H1 (cell line): ENCODE measurements around the gene TRAF5. TPM values are rescaled to one million over a fixed set of nuclear protein-coding genes. Genes with fewer than 3 reads are reported as not detected.
A peak's percentile ranks its signal among the peaks of the same experiment; 100 is the strongest.

Experiments
- CTCF ChIA-PET: fragments of 300-600 bp; sonication (Branson Sonifier 250); formaldehyde crosslinking; loops from one replicate; lab custom pipeline; 2021; ENCODE audit not compliant: partially characterized antibody; lab: Charles Lee
- POLR2A ChIA-PET: fragments of 300-600 bp; sonication (Branson Sonifier 250); formaldehyde crosslinking; loops from one replicate; lab custom pipeline; 2021; ENCODE audit warnings: inconsistent platforms; ENCODE audit not compliant: partially characterized antibody; lab: Charles Lee
- DNase-seq, 2 experiments: peaks; one replicate each; pipeline versions ENCODE4 v3.0.0 to v3.0.0-alpha.2; 2010 to 2022; ENCODE audit warnings: low spot score in 2 of 2, low read depth in 1 of 2, mixed read lengths in 1 of 2
- FAIRE-seq: peaks from 2 replicates; lab custom pipeline; 2011; peaks lifted over from hg19 to GRCh38; lab: Jason Lieb, UNC
- H2AFZ ChIP-seq: 2 replicates; pipeline ENCODE4 v1.8.1; 2012; ENCODE audit warnings: low read length, inconsistent platforms
- H2AK5ac ChIP-seq: 2 replicates; pipeline ENCODE4 v1.6.1; 2013; ENCODE audit warnings: low read depth, low read length
- H2BK120ac ChIP-seq: replicated peaks from 2 replicates; pipeline ENCODE3; 2013; ENCODE audit warnings: low read depth, low read length, inconsistent platforms
- H2BK12ac ChIP-seq: 2 replicates; pipeline ENCODE4 v1.6.1; 2013; ENCODE audit warnings: low read depth, low read length
- H2BK15ac ChIP-seq: 2 replicates; pipeline ENCODE4 v1.6.1; 2013; ENCODE audit warnings: low read length
- H2BK20ac ChIP-seq: 2 replicates; pipeline ENCODE4 v1.6.1; 2013; ENCODE audit warnings: low read length
- H2BK5ac ChIP-seq: 2 replicates; pipeline ENCODE4 v1.6.1; 2013; ENCODE audit warnings: low read depth, low read length
- H3K14ac ChIP-seq: 2 replicates; pipeline ENCODE4 v1.6.1; 2013; ENCODE audit warnings: inconsistent platforms; ENCODE audit not compliant: insufficient read length
- H3K18ac ChIP-seq: 2 replicates; pipeline ENCODE4 v1.6.1; 2013; ENCODE audit warnings: low read length; ENCODE audit errors: extremely low read depth
- H3K23ac ChIP-seq: 2 replicates; pipeline ENCODE4 v1.6.1; 2013; ENCODE audit warnings: inconsistent platforms; ENCODE audit not compliant: insufficient read length
- H3K23me2 ChIP-seq: 2 replicates; pipeline ENCODE4 v1.6.1; 2013; ENCODE audit warnings: low read depth, low read length
- H3K27ac ChIP-seq: 2 replicates; pipeline ENCODE4 v1.6.1; 2011; ENCODE audit warnings: low read depth, low read length, inconsistent platforms
- H3K27me3 ChIP-seq, 4 experiments: replicated peaks in 1 of 4; 1 replicate in 1 of 4; 2 replicates in 3 of 4; pipeline versions ENCODE4 v1.6.1 to v1.8.1; 2011 to 2013; ENCODE audit warnings: low read length in 3 of 4, mild to moderate bottlenecking in 3 of 4, inconsistent platforms in 2 of 4, mixed read lengths in 2 of 4, moderate library complexity in 1 of 4; ENCODE audit not compliant: control insufficient read depth in 3 of 4, insufficient read depth in 3 of 4; ENCODE audit errors: extremely low read depth in 1 of 4
- H3K36me3 ChIP-seq, 4 experiments: 2 replicates each; pipeline versions ENCODE4 v1.6.1 to v1.8.1; 2011 to 2013; ENCODE audit warnings: mild to moderate bottlenecking in 4 of 4, low read length in 3 of 4, moderate library complexity in 2 of 4, control low read depth in 1 of 4, inconsistent platforms in 1 of 4; ENCODE audit not compliant: insufficient read depth in 4 of 4, control insufficient read depth in 2 of 4
- H3K4ac ChIP-seq: replicated peaks from 2 replicates; pipeline ENCODE3; 2013; ENCODE audit warnings: low read length, low read depth, mixed read lengths, inconsistent platforms; ENCODE audit not compliant: insufficient read length
- H3K4me1 ChIP-seq, 4 experiments: replicated peaks in 1 of 4; 1 replicate in 1 of 4; 2 replicates in 3 of 4; pipeline versions ENCODE4 v1.6.1 to v1.8.1; 2011 to 2013; ENCODE audit warnings: low read length in 3 of 4, inconsistent platforms in 2 of 4, mixed read lengths in 1 of 4; ENCODE audit not compliant: insufficient read depth in 4 of 4, control insufficient read depth in 3 of 4
- H3K4me2 ChIP-seq, 2 experiments: 2 replicates each; pipeline versions ENCODE4 v1.6.1 to v1.8.1; 2011 to 2013; ENCODE audit warnings: low read depth in 2 of 2, low read length in 2 of 2, control low read depth in 1 of 2, inconsistent platforms in 1 of 2, mild to moderate bottlenecking in 1 of 2; ENCODE audit not compliant: insufficient read depth in 1 of 2
- H3K4me3 ChIP-seq, 4 experiments: fragments of 200-600, 300-600 bp in 1 of 4; sonication (generic), shearing (Covaris generic), sonication (Bioruptor Twin) in 1 of 4; 2 replicates each; pipeline versions ENCODE4 v1.5.1 to v1.8.1; 2011 to 2016; ENCODE audit warnings: low read length in 4 of 4, low read depth in 3 of 4, control low read depth in 2 of 4, inconsistent platforms in 2 of 4, mild to moderate bottlenecking in 2 of 4, mixed read lengths in 1 of 4, moderate library complexity in 1 of 4; ENCODE audit not compliant: insufficient read depth in 2 of 4; ENCODE audit errors: extremely low read depth in 1 of 4
- H3K56ac ChIP-seq: replicated peaks from 2 replicates; pipeline ENCODE3; 2013; ENCODE audit warnings: low read depth, mild to moderate bottlenecking, mixed read lengths, low read length, inconsistent platforms; ENCODE audit not compliant: insufficient read length
- H3K79me1 ChIP-seq: 2 replicates; pipeline ENCODE4 v1.6.1; 2013; ENCODE audit warnings: low read depth, low read length, control low read depth
- H3K79me2 ChIP-seq, 2 experiments: 2 replicates each; pipeline versions ENCODE4 v1.6.1 to v1.8.1; 2012 to 2013; ENCODE audit warnings: low read length in 2 of 2, mild to moderate bottlenecking in 2 of 2, inconsistent platforms in 1 of 2; ENCODE audit not compliant: insufficient read depth in 2 of 2, control insufficient read depth in 1 of 2
- H3K9ac ChIP-seq, 4 experiments: replicated peaks in 1 of 4; 1 replicate in 1 of 4; 2 replicates in 3 of 4; pipeline versions ENCODE4 v1.6.1 to v1.8.1; 2011 to 2013; ENCODE audit warnings: low read depth in 3 of 4, low read length in 3 of 4, control low read depth in 2 of 4, mild to moderate bottlenecking in 2 of 4, moderate library complexity in 2 of 4, inconsistent platforms in 1 of 4; ENCODE audit errors: extremely low read depth in 1 of 4
- H3K9me3 ChIP-seq, 2 experiments: 2 replicates each; pipeline versions ENCODE4 v1.6.1 to v1.8.1; 2012 to 2013; ENCODE audit warnings: mild to moderate bottlenecking in 2 of 2, moderate library complexity in 2 of 2, control low read depth in 1 of 2, inconsistent platforms in 1 of 2, low read depth in 1 of 2, low read length in 1 of 2, mixed read lengths in 1 of 2; ENCODE audit not compliant: insufficient read depth in 2 of 2
- H4K20me1 ChIP-seq, 2 experiments: replicated peaks in 1 of 2; 2 replicates each; pipeline versions ENCODE3 to v1.8.1; 2011 to 2013; ENCODE audit warnings: inconsistent platforms in 2 of 2, low read length in 2 of 2, mild to moderate bottlenecking in 1 of 2; ENCODE audit not compliant: insufficient read depth in 2 of 2, control insufficient read depth in 1 of 2
- H4K5ac ChIP-seq: 2 replicates; pipeline ENCODE4 v1.6.1; 2013; ENCODE audit warnings: low read length, low read depth, mixed read lengths, inconsistent platforms; ENCODE audit not compliant: insufficient read length
- H4K8ac ChIP-seq: 2 replicates; pipeline ENCODE4 v1.8.0; 2013; ENCODE audit warnings: mild to moderate bottlenecking, moderate library complexity, low read length, inconsistent platforms; ENCODE audit not compliant: insufficient read depth; ENCODE audit errors: extremely low read depth
- H4K91ac ChIP-seq: replicated peaks from 2 replicates; pipeline ENCODE3; 2013; ENCODE audit warnings: low read length, mixed read lengths, inconsistent platforms; ENCODE audit not compliant: insufficient read length
- EP300 ChIP-seq, 2 experiments: IDR thresholded peaks; 1 replicate in 1 of 2; 2 replicates in 1 of 2; pipeline ENCODE4 v1.6.1; 2011 to 2012; ENCODE audit warnings: low read depth in 2 of 2, low read length in 2 of 2, mild to moderate bottlenecking in 2 of 2, borderline replicate concordance in 1 of 2, inconsistent platforms in 1 of 2, moderate library complexity in 1 of 2
- HDAC6 ChIP-seq: IDR thresholded peaks from one replicate; pipeline ENCODE4 v1.7.1; 2012; ENCODE audit warnings: low read depth, mild to moderate bottlenecking, inconsistent platforms, low read length, moderate library complexity
- JUN ChIP-seq: IDR thresholded peaks from 2 replicates; pipeline ENCODE4 v1.6.1; 2011; ENCODE audit warnings: low read depth, mild to moderate bottlenecking, improper control_type of control experiment, low read length
- SIX5 ChIP-seq: IDR thresholded peaks from 2 replicates; pipeline ENCODE4 v1.6.1; 2011; ENCODE audit warnings: mild to moderate bottlenecking, low read depth, low read length
- TAF1 ChIP-seq: IDR thresholded peaks from 2 replicates; pipeline ENCODE4 v1.6.1; 2011; ENCODE audit warnings: mild to moderate bottlenecking, low read depth, low read length
- TCF12 ChIP-seq: IDR thresholded peaks from 2 replicates; pipeline ENCODE4 v1.6.1; 2011; ENCODE audit warnings: low read depth, mild to moderate bottlenecking, low read length
- WGBS, 2 experiments: shearing (Covaris generic) in 1 of 2; methylation state at CpG; one replicate each; pipeline versions ENCODE4 v1.1.6 to v1.1.7; 2013 to 2015; ENCODE audit warnings: low lambda C conversion rate in 2 of 2, mixed read lengths in 2 of 2, inconsistent platforms in 1 of 2, low coverage in 1 of 2, missing lambda C conversion rate in 1 of 2; ENCODE audit not compliant: insufficient replicate concordance in 2 of 2, insufficient coverage in 1 of 2, insufficient read length in 1 of 2; ENCODE audit errors: extremely low coverage in 1 of 2, missing lambda C conversion rate in 1 of 2; 5-methylcytosine and 5-hydroxymethylcytosine counted together
- polyA plus RNA-seq, 7 experiments: library from polyadenylated mRNA; depleted of rRNA in 3 of 7; stranded (reverse) in 5 of 7; unstranded in 2 of 7; fragments of >200 nt in 5 of 7; fragments of 200-250 nt in 2 of 7; gene quantifications; 1 replicate in 5 of 7; 2 replicates in 1 of 7; 4 replicates in 1 of 7; pipeline versions ENCODE4 v1.2.1 to v1.2.3, GENCODE V29; 2011 to 2013; ENCODE audit warnings: missing spikeins in 2 of 7, mixed read lengths in 2 of 7
- total RNA-seq: library from RNA; stranded (reverse); fragmentation: NEBNext Ultra II Directional; extraction: Animal tissue kit (Norgen Biotek cat#: 25700); gene quantifications from 2 replicates; pipeline ENCODE4 v1.2.1, GENCODE V29; 2021

TRAF5 gene
- total and polyA plus RNA-seq, 2 of the 8 experiments (the other 6 are each of a cell fraction or from before 2014, with no cell fraction given) = 13.0 to 17.1 TPM

GRCh38 chr1:211347077-211347844 lies 20.6 kb downstream of the TRAF5 start:
- no peak overlapping the region for H3K4me2 ChIP-seq
- FAIRE-seq (no peak), DNase-seq (no peak)
- no peak overlapping the region for H3K14ac ChIP-seq
- no peak overlapping the region for H2BK12ac ChIP-seq
- H2AFZ ChIP-seq = no peak overlapping the region
- no peaks in the 10 kb centered on the region for H3K27me3 ChIP-seq
- WGBS, 2 experiments = 86% methylated on average over 4 of the region's 4 CpGs; no CpG with 5 or more reads in 1 of the 2 experiments
- H4K5ac ChIP-seq = no peak overlapping the region
- H3K9me3 ChIP-seq = no peaks in the 10 kb centered on the region
- POLR2A ChIA-PET = interaction anchor here (0.6 to 1.3 kb wide), 2 partner anchors 17 to 19 kb away, joined by 3 to 4 read pairs; no protein-coding TSS in a partner anchor
- no peak overlapping the region for H3K9ac ChIP-seq
- H3K4me3 ChIP-seq = no peak overlapping the region
- H4K91ac ChIP-seq = no peak overlapping the region
- H3K36me3 ChIP-seq = no peaks in the 10 kb centered on the region; a peak in 1 of 8 replicates
- no peak overlapping the region for H4K8ac ChIP-seq
- no peak overlapping the region for H3K23ac ChIP-seq
- peaks cover 0 to 25% of the 10 kb centered on the region in 2 experiments; a peak in 2 of 4 replicates for H3K79me2 ChIP-seq
- H2BK20ac ChIP-seq = no peak overlapping the region
- H3K79me1 ChIP-seq = peaks cover 2% of the 10 kb centered on the region
- no peak overlapping the region for H2AK5ac ChIP-seq
- H3K4me1 ChIP-seq = peaks cover 4 to 6% (median 5%) of the 10 kb centered on the region in 4 experiments; a peak in 6 of 7 replicates
- CTCF ChIA-PET = interaction anchor here (0.5 to 3.7 kb wide), 8 partner anchors 11 to 167 kb away, joined by 3 to 15 read pairs (median 5); partner anchors contain the start of gene TRAF5
- H2BK120ac ChIP-seq = no peak overlapping the region
- H3K27ac ChIP-seq = no peak overlapping the region
- no peak for TF ChIP-seq HDAC6
- no peak for TF ChIP-seq JUN
- no peak for TF ChIP-seq TCF12
- no peak for TF ChIP-seq SIX5
- TF ChIP-seq TAF1 = no peak
- no peak for TF ChIP-seq EP300 (IDR thresholded peaks at IDR 0.05; ENCODE audit: borderline replicate concordance in 1 of 2, low read depth in 2 of 2, low read length in 2 of 2)
- peaks cover 0 to 2% of the 10 kb centered on the region in 2 experiments for H4K20me1 ChIP-seq
- H3K56ac ChIP-seq = no peak overlapping the region
- H2BK15ac ChIP-seq = peak overlapping the region; percentile 85; the same call in 1 of the 2 replicates
- no peak overlapping the region for H3K4ac ChIP-seq
- H3K23me2 ChIP-seq = no peaks in the 10 kb centered on the region
- H3K18ac ChIP-seq = no peak overlapping the region; the same call in 1 of the 2 replicates
- no peak overlapping the region for H2BK5ac ChIP-seq
